NCI-H2081 treated with DMSO at 0.1 percent for 48 hours (cell line): ENCODE measurements around the gene CITED1.

Experiments used
- DNase-seq: peaks from one replicate; lab custom pipeline; 2025; lab: John Stamatoyannopoulos, UW

Gene CITED1

GRCh38 chrX:72308566-72309296, 3.0 kb upstream of the CITED1 start:
- DNase-seq, result peak; percentile 41

DNA sequence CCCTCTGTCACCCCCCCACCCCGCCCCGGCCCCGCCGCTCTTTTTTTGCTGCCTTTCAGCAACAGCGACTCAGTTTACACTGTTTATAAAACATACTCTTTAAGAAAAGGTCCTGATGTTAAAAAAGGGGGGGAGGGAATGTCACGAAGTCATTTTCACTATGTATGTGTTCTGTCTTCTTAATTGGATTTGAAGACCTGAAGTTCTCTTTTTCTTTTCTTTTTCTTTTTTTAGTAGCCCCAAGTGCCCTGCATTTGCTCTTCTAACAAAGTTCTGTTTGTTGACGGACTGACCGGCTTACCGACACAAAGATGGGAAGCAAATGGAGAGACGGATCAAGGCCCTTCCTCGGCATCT, 2.5 kb upstream of the CITED1 start:
- no peak for DNase-seq

DNA sequence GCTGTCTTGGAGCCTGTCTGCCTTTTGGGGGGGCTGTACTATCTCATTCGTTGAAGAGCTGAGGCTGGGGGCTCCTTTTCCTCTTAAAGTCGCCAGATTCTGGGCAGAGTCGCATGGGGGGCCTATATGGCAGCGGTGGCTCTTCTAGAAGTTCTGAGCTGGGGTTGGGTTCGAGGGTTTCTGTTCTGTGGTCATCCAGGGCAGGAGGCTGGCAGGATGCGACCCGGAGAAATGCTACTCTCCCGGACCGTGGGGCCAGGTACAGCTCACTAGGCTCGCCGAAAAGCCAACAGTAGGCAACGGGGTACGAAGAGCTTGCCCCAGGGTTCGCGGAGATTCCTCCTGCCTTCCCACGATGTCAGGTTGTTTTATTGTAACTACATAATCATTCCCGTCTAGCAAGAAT, 1.9 kb upstream of the CITED1 start:
- DNase-seq, result no peak

DNA sequence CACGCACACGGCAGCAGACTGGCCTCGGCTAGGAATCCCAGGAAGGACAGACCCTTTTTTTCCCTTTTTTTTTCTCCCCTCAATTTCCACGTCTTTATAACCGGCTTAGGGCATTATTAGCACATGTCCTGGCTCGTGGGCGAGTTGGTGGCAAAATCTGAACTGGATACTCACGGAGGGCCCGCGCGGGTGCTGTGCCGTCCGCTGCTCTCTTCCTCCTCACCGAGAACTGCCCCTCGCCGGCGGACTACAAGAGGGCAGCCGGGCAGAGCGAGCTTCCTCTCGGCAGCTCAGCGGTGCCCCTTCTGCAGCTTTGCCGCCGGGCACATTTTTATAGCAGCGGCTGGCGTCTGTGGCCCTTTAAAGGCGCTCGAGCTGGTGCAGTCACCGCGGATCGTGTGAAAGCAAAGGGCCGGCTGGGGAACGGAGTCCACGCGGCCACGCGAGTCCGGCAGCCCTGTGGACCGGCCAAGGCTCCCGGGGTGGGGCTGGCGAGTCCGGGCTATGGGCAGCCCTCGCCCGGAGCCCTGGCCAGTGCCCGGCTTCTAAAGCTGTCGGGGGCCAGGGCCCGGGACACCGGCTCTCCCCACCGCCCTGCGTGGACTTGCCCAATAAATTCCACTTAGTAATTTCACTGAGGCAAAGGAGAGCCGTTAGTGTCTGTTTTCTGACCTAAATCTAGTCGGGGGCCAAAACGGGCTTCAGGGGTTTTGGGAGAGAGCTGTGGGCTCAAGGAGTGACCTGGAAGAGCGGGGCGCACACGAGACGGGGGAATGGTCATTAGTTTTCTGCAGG, 1.3 kb upstream of the CITED1 start:
- DNase-seq, result peak; percentile 42

DNA sequence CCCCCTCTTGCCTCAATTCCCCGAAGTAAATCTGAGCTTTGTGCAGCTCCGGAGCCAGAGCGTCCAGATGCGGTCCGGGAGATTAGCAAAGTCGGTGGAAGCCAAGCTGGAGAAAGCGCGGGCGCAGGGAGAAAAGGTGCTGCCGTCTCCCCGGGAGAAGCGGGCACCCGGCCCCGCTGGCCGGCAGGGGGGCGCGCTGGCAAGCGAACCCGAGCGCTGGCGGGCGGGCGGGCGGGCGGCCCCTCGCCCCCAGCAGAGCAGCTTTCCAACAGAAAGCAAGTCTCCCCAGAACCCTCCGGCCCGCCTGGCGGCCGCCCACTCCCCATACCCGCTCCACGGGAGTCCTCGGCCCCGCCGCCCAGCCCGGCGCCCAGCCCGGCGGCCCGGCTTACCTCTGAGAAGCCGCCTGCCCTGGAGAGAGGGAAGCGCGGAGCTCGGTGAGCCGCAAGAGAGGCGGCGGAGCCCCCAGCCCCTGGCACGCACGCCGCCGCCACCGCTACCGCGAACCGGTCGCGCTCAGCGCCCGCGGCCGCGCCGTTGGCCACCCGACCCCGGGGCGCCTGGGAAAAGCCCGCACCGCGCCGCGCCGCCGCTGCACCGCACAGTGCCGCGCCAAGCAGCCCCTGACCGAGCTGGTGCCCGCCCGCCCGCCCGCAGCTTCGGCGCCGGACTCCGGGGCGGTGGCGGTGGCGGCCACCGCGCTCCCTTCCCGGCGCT, 529 bp upstream of the CITED1 start:
- DNase-seq, result no peak

DNA sequence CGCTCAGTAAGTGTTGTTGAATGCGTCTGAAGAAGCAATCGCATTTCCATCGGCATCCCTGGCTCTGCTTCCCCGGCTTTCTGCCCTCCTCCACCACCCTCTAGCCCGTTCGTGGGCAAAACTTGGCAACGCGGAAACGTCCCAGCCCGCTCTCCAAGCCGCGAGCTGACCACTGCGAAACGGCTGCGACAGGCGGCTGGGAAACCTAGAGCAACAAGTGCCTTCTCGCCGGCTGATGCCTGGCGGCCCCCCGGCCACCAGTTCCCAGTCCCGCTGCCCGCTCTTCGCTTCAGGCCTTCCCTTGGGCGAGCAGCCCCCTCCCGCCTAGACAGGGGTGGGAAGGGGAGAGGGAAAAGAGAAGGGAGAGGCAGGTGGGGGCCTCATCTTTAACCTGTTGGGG, 837 bp downstream of the CITED1 start:
- DNase-seq, result no peak

DNA sequence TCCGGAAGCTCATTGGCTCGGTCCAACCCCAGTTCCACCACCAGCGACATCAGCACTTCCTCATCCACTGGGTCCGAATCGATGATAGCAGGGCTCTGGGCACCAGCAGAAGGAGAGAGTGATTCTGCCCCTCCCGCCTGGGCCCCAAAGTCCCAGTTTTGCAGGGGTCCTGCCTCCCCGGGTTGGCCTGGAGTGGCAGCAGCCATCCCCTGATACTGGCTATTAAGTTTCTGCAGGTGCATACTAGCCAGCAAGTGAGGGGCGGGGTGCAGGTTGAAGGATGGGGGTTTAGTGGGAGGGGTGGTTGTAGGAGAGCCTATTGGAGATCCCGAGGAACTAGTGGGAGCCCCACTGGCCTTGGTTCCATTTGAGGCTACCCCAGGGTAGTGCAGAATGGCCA, 3.9 kb downstream of the CITED1 start:
- DNase-seq, result no peak

DNA sequence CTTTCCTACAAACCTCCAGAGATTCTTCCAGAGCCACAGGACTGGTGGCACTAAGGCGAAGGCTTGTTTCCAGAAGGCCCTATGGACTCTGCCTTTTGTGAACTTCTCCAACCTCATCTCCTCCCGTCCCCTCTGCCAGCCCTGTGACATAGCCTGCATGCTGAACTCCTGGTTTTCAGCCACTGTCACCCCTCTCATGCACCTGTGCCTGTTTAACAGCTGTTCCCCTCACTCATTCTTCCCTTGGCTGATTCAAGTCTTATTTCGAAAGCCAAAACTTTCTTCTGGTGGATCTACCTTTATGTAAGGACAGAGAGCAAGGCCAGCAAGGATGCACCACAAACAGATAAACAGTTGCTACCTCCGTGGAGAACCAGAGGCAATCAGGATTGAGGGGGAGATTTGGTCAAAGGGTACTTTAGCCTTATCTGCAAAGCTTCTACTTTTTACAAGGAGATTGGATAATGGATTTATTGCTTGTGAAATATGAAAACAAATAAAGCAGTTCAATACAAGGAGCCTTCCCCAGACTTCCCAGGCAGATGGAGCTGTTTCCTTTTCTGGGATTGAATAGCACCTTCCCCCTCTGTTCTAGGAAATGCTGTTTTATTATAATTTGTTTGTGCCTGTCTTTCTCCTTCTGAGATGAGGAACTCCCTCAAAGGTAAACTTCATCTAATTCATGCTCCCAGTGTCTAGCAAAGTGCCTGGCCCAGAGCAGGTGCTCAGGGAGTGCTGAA, 5.7 kb downstream of the CITED1 start:
- no peak for DNase-seq

- DNase-seq, result no peak
Measured at GRCh38 chrX:72297953-72298730, 7.6 kb downstream of the CITED1 start.

- no peak for DNase-seq
Measured at GRCh38 chrX:72296991-72297390, 8.7 kb downstream of the CITED1 start.

GRCh38 chrX:72295745-72296144, 10.0 kb downstream of the CITED1 start:
- no peak for DNase-seq

- no peak for DNase-seq
Measured at GRCh38 chrX:72294497-72294896, 11.2 kb downstream of the CITED1 start.

DNA sequence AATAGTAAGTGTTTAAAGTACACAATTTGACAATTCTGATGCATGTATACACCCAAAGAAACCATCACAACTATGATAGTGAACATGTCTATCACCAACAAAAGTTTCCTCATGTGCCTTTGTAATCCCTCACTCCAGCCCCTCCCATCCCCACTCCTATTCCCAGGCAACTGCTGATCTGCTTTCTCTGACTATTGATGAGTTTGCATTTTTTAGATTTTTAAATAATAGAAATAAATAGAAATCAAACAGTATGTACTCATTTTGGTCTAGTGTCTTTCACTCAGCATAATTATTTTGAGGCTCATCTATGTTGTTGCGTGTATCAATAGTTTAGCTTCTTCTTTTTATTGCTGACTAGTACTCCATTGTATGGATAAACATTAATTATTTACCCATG, 23.4 kb downstream of the CITED1 start:
- DNase-seq, result no peak

GRCh38 chrX:72280321-72280845, 25.3 kb downstream of the CITED1 start:
- DNase-seq, result no peak

- no peak for DNase-seq
Measured at GRCh38 chrX:72276478-72276953, 29.2 kb downstream of the CITED1 start.

DNA sequence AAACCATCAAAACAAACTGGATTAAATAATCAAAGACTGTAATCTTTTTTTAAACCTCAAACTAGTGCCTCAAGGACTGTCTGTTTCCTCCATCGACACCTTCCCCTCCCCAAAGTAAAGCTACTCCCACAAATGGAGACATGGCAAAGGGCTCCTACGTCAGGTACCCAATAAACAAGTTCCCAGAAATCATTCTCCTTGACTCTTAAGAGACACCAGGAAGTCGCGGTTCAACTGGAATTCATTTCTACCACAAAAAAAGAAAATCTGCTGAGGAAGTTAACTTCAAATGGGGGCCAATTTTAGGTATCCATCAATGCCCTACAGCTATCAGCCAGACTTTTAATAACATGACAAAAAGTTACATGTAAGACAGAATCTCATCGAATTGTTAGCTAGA, 31.2 kb downstream of the CITED1 start:
- no peak for DNase-seq

GRCh38 chrX:72273718-72274117, 32.0 kb downstream of the CITED1 start:
- DNase-seq, result no peak

DNA sequence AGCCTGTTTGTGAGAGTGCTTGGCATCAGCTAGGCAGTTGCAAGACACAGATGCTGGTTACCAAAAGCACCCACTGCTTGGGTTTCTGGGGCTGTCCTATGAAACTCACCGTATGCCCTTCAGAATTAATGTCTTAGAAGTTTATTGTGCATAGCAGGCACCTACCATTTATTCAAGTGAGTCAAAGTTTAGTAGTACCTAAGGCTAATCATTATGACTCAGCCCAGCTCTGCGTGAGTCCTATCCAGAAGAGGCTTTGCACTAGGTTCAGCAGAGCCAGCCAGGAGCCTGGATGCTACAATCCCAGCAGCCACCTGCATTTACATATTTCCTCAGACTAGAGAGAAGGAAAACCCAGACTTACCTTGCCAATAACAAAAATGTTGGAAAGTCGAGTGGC, 32.8 kb downstream of the CITED1 start:
- DNase-seq, result no peak

DNA sequence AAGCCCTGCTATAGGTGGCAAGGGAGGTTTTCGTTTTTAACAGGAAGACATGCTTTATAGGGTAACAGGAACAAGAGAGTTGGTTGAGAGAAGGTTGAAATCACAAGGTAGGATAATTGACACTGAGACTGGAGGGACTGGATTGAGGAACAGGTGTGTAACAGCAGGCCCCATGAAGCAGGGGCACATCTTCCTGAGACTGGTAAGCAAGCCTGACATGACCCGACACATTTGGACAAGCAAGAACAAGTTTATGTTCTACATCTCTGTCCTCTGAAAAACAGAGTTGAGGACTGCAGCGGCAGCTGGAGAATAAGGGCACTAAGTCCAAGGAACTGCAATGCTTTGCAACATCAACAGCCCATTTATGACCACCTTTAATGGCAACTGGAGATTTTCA, 33.9 kb downstream of the CITED1 start:
- no peak for DNase-seq

- DNase-seq, result no peak
Measured at GRCh38 chrX:72271091-72271788, 34.5 kb downstream of the CITED1 start.
